Measurements from ENCODE around the gene KIF26B.

KIF26B gene

GRCh38 chr1:245213066-245213831 is 58.5 kb downstream of the KIF26B start:
- Histone ChIP-seq H3K4me2 (ENCODE audit: low read depth, low read length, poor library complexity, severe bottlenecking) (no peak overlapping the region), H3F3A (ENCODE audit: insufficient read depth) (no peaks in the 10 kb centered on the region), H2AFZ (ENCODE audit: low read depth, low read length, severe bottlenecking) (no peak overlapping the region), H3K27me3 (ENCODE audit: low read length) (no peaks in the 10 kb centered on the region; the same call in 1 of the 2 replicates), H3K27ac (ENCODE audit: low read depth, low read length) (no peak overlapping the region), H3K4me3 (ENCODE audit: insufficient read depth, low read length, poor library complexity, severe bottlenecking) (no peak overlapping the region), H4K20me1 (ENCODE audit: low read depth, low read length) (no peaks in the 10 kb centered on the region), H3K9ac (ENCODE audit: low read length) (no peak overlapping the region), H3K9me3 (ENCODE audit: insufficient read depth, low read length) (peaks cover 1% of the 10 kb centered on the region; the same call in 1 of the 2 replicates), H3K36me3 (ENCODE audit: low read length) (no peaks in the 10 kb centered on the region), H3K9me2 (replicated peaks; ENCODE audit: insufficient read depth, low read length) (no peaks in the 10 kb centered on the region), H3K79me2 (ENCODE audit: insufficient read depth, low read length) (no peaks in the 10 kb centered on the region)
- TF ChIP-seq, protein P1, sequence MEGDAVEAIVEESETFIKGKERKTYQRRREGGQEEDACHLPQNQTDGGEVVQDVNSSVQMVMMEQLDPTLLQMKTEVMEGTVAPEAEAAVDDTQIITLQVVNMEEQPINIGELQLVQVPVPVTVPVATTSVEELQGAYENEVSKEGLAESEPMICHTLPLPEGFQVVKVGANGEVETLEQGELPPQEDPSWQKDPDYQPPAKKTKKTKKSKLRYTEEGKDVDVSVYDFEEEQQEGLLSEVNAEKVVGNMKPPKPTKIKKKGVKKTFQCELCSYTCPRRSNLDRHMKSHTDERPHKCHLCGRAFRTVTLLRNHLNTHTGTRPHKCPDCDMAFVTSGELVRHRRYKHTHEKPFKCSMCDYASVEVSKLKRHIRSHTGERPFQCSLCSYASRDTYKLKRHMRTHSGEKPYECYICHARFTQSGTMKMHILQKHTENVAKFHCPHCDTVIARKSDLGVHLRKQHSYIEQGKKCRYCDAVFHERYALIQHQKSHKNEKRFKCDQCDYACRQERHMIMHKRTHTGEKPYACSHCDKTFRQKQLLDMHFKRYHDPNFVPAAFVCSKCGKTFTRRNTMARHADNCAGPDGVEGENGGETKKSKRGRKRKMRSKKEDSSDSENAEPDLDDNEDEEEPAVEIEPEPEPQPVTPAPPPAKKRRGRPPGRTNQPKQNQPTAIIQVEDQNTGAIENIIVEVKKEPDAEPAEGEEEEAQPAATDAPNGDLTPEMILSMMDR (IDR thresholded peaks at IDR 0.05; ENCODE audit: insufficient read depth, low read length, poor library complexity, severe bottlenecking) = no peak
- TF ChIP-seq EZH2phosphoT487 (conservative IDR thresholded peaks at IDR 0.05; ENCODE audit: low read length) = no peak

DNA sequence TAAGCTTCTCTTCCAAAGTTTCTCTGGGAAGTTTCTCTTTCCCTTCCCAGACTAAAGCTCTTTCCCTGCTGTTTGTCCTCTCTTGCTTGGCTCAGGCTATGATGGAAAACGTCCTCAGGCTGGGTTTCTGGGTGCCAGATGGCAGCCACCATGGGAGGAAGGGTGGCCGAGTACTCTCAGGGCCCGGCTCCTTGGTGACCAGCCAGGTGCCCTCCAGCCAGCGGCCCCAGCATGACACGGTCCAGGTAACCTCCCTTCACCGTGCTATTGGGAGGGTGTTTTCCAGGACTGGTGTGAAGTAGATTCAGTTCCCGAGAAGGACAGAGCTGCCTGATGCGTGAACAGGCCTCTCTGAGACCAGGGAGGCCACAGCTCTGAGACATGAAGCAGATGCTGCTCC is 60.3 kb downstream of the KIF26B start:
- TF ChIP-seq EZH2phosphoT487 (conservative IDR thresholded peaks at IDR 0.05; ENCODE audit: low read length) = no peak
- TF ChIP-seq, protein P1 (IDR thresholded peaks at IDR 0.05; ENCODE audit: insufficient read depth, low read length, poor library complexity, severe bottlenecking) = no peak

DNA sequence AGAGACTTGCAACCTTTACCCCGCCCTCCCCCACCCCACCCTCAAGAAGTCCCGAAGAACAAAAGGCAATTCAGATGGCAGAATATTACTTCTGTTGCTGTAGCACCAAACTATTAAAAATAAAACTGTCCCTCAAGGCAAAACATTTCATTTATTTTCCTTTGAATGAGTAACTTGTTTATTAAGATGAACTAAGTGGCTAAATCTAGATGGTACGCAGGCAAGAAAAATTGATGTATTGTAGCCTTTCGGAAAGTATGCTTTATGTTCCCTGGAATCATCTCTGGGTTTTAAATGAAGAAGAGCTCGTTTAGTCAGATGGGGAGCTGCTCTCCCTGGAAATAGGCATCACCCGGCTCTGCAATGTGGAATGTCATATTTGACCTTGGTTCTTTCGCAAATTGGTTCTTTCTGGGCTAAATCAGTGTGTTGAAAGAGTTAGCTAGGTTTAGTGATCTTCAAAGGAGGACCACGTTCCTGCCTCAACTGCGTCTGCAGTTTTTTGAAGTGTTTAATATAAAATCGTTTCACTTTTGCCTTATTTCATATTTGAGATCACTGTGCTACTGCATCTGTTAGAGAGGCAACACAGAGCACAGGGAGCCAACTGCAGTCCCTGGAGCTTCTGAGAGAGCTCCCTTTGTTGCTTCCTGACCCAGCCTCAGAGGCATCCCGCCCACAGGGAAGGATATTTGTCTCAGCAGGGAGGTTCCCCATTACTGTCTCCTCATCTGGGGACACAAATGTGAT is 61.8 kb downstream of the KIF26B start:
- Histone ChIP-seq H3K9ac (ENCODE audit: low read length) (no peak overlapping the region), H3K4me2 (ENCODE audit: low read depth, low read length, poor library complexity, severe bottlenecking) (no peak overlapping the region), H3K27ac (ENCODE audit: low read depth, low read length) (no peak overlapping the region), H3F3A (ENCODE audit: insufficient read depth) (no peaks in the 10 kb centered on the region), H3K27me3 (ENCODE audit: low read length) (no peaks in the 10 kb centered on the region; the same call in 1 of the 2 replicates), H3K4me3 (ENCODE audit: insufficient read depth, low read length, poor library complexity, severe bottlenecking) (no peak overlapping the region), H3K9me3 (ENCODE audit: insufficient read depth, low read length) (no peaks in the 10 kb centered on the region), H3K79me2 (ENCODE audit: insufficient read depth, low read length) (no peaks in the 10 kb centered on the region), H3K36me3 (ENCODE audit: low read length) (no peaks in the 10 kb centered on the region), H4K20me1 (ENCODE audit: low read depth, low read length) (no peaks in the 10 kb centered on the region), H3K9me2 (replicated peaks; ENCODE audit: insufficient read depth, low read length) (no peaks in the 10 kb centered on the region), H2AFZ (ENCODE audit: low read depth, low read length, severe bottlenecking) (no peak overlapping the region)
- TF ChIP-seq, protein P1 (IDR thresholded peaks at IDR 0.05; ENCODE audit: insufficient read depth, low read length, poor library complexity, severe bottlenecking) = no peak
- TF ChIP-seq EZH2phosphoT487 (conservative IDR thresholded peaks at IDR 0.05; ENCODE audit: low read length) = no peak

More for the DNA sequence above, 60.3 kb downstream of the KIF26B start:
- Histone ChIP-seq H3K4me3 (ENCODE audit: insufficient read depth, low read length, poor library complexity, severe bottlenecking) (no peak overlapping the region), H3K36me3 (ENCODE audit: low read length) (no peaks in the 10 kb centered on the region), H3K9ac (ENCODE audit: low read length) (no peak overlapping the region), H3F3A (ENCODE audit: insufficient read depth) (no peaks in the 10 kb centered on the region), H3K4me2 (ENCODE audit: low read depth, low read length, poor library complexity, severe bottlenecking) (no peak overlapping the region), H3K27ac (ENCODE audit: low read depth, low read length) (no peak overlapping the region), H3K9me3 (ENCODE audit: insufficient read depth, low read length) (no peaks in the 10 kb centered on the region), H2AFZ (ENCODE audit: low read depth, low read length, severe bottlenecking) (no peak overlapping the region), H3K27me3 (ENCODE audit: low read length) (no peaks in the 10 kb centered on the region; the same call in 1 of the 2 replicates), H3K79me2 (ENCODE audit: insufficient read depth, low read length) (no peaks in the 10 kb centered on the region), H4K20me1 (ENCODE audit: low read depth, low read length) (no peaks in the 10 kb centered on the region), H3K9me2 (replicated peaks; ENCODE audit: insufficient read depth, low read length) (no peaks in the 10 kb centered on the region)

Data from SU-DHL-6 (cell line).